Measurements from ENCODE around the gene TMX3. TPM values are rescaled to one million over a fixed set of nuclear protein-coding genes. Genes with fewer than 3 reads are reported as not detected.

The TMX3 gene
- total and polyA plus RNA-seq, 8 donors = 48.3 to 98.7 (median 85.5) TPM

DNA sequence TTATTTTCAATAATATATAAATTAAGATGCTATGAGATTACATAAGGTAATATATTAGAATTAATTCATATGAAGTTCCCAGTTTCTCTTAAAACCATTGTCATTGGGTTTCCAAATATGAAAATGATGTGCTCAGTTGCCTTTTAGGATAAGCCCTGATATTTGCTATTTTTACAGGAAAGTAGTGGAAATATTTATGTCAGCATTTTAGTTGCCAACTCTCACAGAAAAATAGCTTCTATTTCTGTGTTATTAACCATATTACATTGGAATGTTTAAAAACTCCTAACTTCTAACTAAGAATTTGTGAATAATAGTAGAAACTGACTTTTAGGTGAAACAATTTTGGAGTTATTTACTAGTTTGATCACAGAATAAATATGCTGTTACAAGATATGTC lies 74.0 kb downstream of the TMX3 start:
- TF ChIP-seq CTCF (IDR thresholded peaks at IDR 0.05) = no peak
- ATAC-seq = no peak
- Histone ChIP-seq H3K36me3 (no peaks in the 10 kb centered on the region), H3K9me3 (no peaks in the 10 kb centered on the region), H3K27me3 (no peaks in the 10 kb centered on the region), H3K4me1 (no peaks in the 10 kb centered on the region), H3K4me3 (no peak overlapping the region), H3K27ac (no peak overlapping the region)
- intact Hi-C loops (cut with DNase I) = no loop called here
- no peak for DNase-seq

DNA sequence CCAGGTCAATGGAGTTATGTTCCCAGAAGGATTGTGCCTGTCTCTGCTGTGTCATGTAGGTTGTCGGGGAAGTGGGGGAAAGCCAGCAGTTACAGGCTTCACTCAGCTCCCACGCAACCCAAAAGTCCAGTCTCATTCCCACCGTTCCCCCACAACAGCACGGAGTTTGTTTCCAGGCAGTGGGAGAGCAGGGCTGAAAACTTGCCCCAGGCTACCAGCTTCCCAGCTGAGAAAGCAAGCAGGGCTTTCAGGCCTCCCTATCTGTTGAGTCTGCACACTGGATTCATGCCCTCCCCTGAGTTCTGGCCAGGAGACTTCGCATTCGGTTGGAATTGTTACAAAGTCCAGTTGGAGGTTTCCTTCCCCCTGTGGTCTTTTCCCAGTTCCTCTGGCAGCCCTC lies 76.3 kb downstream of the TMX3 start:
- no peak overlapping the region for H3K4me3 ChIP-seq
- no peak for TF ChIP-seq CTCF (IDR thresholded peaks at IDR 0.05)

DNA sequence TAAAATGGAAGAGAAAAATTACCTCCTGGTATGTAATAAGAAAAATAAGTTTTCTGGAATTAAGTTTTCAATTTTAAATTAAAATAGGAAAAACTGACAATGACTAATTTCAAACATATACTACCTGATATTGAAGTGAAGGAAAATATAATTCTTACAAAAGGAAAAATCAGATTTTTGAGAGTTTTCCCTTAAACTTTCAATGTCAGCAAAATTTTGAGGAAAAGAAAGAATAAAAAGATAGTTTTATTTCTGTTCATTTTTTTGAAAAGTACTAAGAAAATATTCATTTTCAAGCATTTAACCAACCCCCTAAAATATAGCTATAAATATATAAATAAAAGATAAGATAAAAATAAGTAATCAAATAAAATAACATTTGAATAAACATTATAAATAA lies 87.1 kb downstream of the TMX3 start:
- Histone ChIP-seq H3K27ac (no peak overlapping the region), H3K9me3 (no peaks in the 10 kb centered on the region), H3K36me3 (no peaks in the 10 kb centered on the region), H3K4me1 (no peaks in the 10 kb centered on the region), H3K4me3 (no peak overlapping the region), H3K27me3 (no peaks in the 10 kb centered on the region)
- DNase-seq = no peak
- ATAC-seq = no peak
- intact Hi-C loops (cut with DNase I) = no loop called here
- no peak for TF ChIP-seq CTCF (IDR thresholded peaks at IDR 0.05)

More for the DNA sequence above, 76.3 kb downstream of the TMX3 start:
- ATAC-seq (no peak), DNase-seq (no peak)
- Histone ChIP-seq H3K4me1 (no peaks in the 10 kb centered on the region), H3K27me3 (no peaks in the 10 kb centered on the region), H3K9me3 (no peaks in the 10 kb centered on the region), H3K36me3 (no peaks in the 10 kb centered on the region), H3K27ac (no peak overlapping the region)
- intact Hi-C loops (cut with DNase I) = no loop called here

Other genes with a start within 250 kb of the TMX3 start
- gene CCDC102B, start 83.0 kb upstream of the TMX3 start, total RNA-seq = 10 to 100 TPM; 60.7 to 78.3 TPM
- gene CCDC102B, start 83.0 kb upstream of the TMX3 start, polyA plus RNA-seq (ENCODE audit: insufficient read length in 6 of 6) = 10 to 100 TPM; 10.6 to 22.3 (median 15.1) TPM